Endothelial cell (in vitro differentiated cells): Measurements from ENCODE around the gene PPRC1. TPM values are rescaled to one million over a fixed set of nuclear protein-coding genes. Genes with fewer than 3 reads are reported as not detected.

Experiments
- DNase-seq: peaks from one replicate; pipeline ENCODE4 v3.0.0; 2021; ENCODE audit warnings: low spot score
- H3K27ac Mint-ChIP-seq: one replicate; pipeline ENCODE4 v1.8.0; 2021; ENCODE audit warnings: mixed read lengths, inconsistent platforms; ENCODE audit not compliant: unreplicated experiment
- H3K27me3 Mint-ChIP-seq: one replicate; pipeline ENCODE4 v1.8.0; 2021; ENCODE audit warnings: mild to moderate bottlenecking, moderate library complexity, mixed read lengths, inconsistent platforms; ENCODE audit not compliant: unreplicated experiment
- H3K36me3 Mint-ChIP-seq: one replicate; pipeline ENCODE4 v1.8.0; 2021; ENCODE audit warnings: mild to moderate bottlenecking, low read depth, mixed read lengths, inconsistent platforms; ENCODE audit not compliant: unreplicated experiment
- H3K4me1 Mint-ChIP-seq: one replicate; pipeline ENCODE4 v1.8.0; 2021; ENCODE audit warnings: mild to moderate bottlenecking, mixed read lengths, inconsistent platforms; ENCODE audit not compliant: unreplicated experiment
- H3K4me3 Mint-ChIP-seq: one replicate; pipeline ENCODE4 v1.8.0; 2021; ENCODE audit warnings: mild to moderate bottlenecking, mixed read lengths, inconsistent platforms; ENCODE audit not compliant: unreplicated experiment
- H3K9me3 Mint-ChIP-seq: one replicate; pipeline ENCODE4 v1.8.0; 2021; ENCODE audit warnings: mixed read lengths, inconsistent platforms; ENCODE audit not compliant: unreplicated experiment
- total RNA-seq: library from RNA; stranded (reverse); fragmentation: NEBNext Ultra II Directional; extraction: Animal tissue kit (Norgen Biotek cat#: 25700); gene quantifications from one replicate; pipeline ENCODE4 v1.2.1, GENCODE V29; 2021; ENCODE audit not compliant: unreplicated experiment
- TF ChIP-seq, protein P1 (sequence below): fragments of 200-600 bp; sonication (generic); IDR thresholded peaks from one replicate; pipeline ENCODE4 v1.5.0; 2021; ENCODE audit warnings: antibody characterized with exemption; ENCODE audit not compliant: unreplicated experiment

PPRC1 gene
- total RNA-seq, 1 donor from 2014 or later = 29.9 TPM

DNA sequence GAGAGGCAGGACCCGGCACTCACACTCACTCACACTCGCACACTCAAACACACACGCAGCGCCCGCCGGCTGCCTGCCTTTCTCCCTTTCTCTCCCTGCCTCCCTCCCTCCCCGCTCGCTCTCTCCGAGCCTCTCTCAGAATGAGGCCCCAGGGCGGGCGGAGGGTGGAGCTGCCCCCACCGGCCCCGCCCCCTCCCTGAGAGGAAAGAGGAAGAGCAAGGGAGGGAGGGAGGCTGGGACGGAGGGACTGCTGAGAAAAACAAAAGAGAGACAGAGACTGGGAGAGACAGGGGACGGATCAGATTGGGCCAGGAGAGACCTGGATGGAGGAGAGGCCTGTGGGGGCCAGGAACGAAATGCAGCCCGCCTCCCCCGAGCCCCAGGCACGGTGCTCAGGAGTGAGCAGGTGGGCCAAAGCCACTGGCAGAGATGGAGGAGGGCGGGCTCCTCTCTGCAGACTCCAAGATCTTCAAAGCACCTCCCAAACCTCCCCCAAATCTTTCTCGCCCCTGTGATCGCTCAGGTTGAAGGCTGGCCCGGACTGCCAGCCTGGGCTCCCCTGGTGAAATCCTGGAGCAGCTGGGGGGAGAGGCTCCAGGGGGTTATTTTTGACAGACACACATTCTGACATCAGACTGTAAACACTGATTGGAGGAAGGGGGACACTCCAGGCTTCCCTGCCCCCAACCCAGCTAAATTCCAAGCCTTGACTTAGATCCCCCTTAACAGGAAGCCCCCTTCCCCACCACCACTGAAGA is 17.8 kb upstream of the PPRC1 start:
- peak; percentile 86 for DNase-seq
- Mint-ChIP-seq H3K4me3 (peak overlapping the region; percentile 87), H3K27ac (peak overlapping the region; percentile 91), H3K9me3 (no peaks in the 10 kb centered on the region), H3K27me3 (peaks cover 23% of the 10 kb centered on the region), H3K4me1 (peaks cover 66% of the 10 kb centered on the region), H3K36me3 (peaks cover 21% of the 10 kb centered on the region)
- TF ChIP-seq, protein P1, sequence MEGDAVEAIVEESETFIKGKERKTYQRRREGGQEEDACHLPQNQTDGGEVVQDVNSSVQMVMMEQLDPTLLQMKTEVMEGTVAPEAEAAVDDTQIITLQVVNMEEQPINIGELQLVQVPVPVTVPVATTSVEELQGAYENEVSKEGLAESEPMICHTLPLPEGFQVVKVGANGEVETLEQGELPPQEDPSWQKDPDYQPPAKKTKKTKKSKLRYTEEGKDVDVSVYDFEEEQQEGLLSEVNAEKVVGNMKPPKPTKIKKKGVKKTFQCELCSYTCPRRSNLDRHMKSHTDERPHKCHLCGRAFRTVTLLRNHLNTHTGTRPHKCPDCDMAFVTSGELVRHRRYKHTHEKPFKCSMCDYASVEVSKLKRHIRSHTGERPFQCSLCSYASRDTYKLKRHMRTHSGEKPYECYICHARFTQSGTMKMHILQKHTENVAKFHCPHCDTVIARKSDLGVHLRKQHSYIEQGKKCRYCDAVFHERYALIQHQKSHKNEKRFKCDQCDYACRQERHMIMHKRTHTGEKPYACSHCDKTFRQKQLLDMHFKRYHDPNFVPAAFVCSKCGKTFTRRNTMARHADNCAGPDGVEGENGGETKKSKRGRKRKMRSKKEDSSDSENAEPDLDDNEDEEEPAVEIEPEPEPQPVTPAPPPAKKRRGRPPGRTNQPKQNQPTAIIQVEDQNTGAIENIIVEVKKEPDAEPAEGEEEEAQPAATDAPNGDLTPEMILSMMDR = no peak

DNA sequence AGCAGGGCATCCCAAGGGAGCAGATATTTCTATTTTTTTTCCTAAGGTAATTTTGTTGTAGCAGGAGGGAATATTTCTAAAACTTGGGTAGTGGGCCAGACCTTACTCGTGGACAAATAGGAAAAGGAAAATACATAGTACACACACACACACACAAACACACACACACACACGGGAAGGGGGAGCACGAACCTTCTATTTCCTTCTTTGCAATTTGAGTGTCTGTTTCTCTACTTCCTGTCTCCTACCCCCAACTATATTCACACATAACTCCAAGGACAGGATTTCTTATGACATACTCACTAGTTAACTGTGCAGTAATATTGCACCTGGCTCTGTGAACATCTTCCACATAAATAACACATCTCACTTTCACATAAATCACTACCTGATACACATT is 17.1 kb upstream of the PPRC1 start:
- Mint-ChIP-seq H3K4me3 (peak overlapping the region; percentile 87), H3K9me3 (no peaks in the 10 kb centered on the region), H3K27ac (peak overlapping the region; percentile 91), H3K27me3 (peaks cover 21% of the 10 kb centered on the region), H3K36me3 (peaks cover 13% of the 10 kb centered on the region), H3K4me1 (peaks cover 62% of the 10 kb centered on the region)
- TF ChIP-seq, protein P1 = no peak
- DNase-seq = no peak

DNA sequence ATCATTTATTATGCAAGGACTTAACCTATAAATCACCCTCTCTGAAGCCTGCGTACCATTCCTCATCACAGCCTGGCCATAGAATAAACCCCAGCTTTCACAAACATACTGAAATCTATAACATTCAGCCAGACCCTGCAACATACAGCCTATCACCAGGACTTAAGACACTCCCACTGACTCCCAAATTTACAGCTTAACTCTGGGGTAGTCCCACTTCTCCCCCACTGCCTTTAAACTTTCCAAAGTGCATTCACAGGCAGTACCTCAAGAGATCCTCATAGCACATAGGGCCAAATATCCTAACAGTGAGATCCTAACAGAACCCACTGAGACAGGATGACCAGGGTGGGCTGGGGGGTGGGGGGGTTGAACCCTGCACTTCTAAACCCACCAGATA is 16.2 kb upstream of the PPRC1 start:
- no peak for DNase-seq
- peaks cover 12% of the 10 kb centered on the region for H3K36me3 Mint-ChIP-seq
- H3K27ac Mint-ChIP-seq = peak overlapping the region; percentile 74
- TF ChIP-seq, protein P1 = no peak
- H3K4me1 Mint-ChIP-seq = peaks cover 69% of the 10 kb centered on the region
- peak overlapping the region; percentile 68 for H3K4me3 Mint-ChIP-seq
- no peaks in the 10 kb centered on the region for H3K9me3 Mint-ChIP-seq
- H3K27me3 Mint-ChIP-seq = peaks cover 23% of the 10 kb centered on the region

DNA sequence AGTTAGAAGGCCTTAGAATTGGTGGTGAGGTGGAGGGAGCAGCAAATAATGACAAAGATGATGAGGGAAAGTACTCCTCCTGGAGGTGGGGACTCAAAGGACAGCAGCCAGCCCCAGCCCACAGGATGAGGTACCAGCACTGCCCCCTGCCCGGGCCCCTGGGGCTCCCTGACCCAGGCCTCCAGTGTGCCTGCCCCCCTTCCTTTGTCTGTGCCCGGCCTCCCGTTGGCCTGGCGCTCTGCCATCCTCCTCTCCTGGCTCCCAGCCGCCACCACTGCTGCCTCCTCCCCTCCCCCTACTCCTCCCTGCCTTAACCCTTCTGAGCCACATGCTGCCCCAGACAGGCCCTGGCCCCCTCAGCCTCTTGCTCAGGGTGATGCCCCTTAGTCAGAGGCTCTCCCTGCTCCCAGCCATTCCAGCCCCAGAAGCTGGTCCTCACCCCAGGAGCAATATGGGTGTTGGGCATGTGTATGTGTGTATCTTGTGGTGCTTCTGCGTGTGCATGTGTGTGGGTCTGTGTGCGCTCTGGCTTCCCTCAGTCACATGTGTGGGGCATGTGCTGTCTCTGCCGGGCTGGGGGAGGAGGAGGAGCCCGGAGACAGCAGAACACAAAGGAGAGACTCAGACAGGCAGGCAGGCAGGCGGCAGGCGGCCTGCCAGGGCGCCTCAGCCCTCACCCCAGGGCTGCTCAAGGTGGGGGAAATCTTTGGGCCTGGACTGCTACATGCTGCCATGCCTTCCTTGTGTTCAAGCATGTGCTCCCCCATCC is 15.3 kb upstream of the PPRC1 start:
- H3K36me3 Mint-ChIP-seq = peaks cover 8% of the 10 kb centered on the region
- TF ChIP-seq, protein P1 = no peak
- peaks cover 70% of the 10 kb centered on the region for H3K4me1 Mint-ChIP-seq
- H3K9me3 Mint-ChIP-seq = no peaks in the 10 kb centered on the region
- peaks cover 23% of the 10 kb centered on the region for H3K27me3 Mint-ChIP-seq
- peak; percentile 42 for DNase-seq
- peak overlapping the region; percentile 80 for H3K27ac Mint-ChIP-seq
- peak overlapping the region; percentile 85 for H3K4me3 Mint-ChIP-seq

DNA sequence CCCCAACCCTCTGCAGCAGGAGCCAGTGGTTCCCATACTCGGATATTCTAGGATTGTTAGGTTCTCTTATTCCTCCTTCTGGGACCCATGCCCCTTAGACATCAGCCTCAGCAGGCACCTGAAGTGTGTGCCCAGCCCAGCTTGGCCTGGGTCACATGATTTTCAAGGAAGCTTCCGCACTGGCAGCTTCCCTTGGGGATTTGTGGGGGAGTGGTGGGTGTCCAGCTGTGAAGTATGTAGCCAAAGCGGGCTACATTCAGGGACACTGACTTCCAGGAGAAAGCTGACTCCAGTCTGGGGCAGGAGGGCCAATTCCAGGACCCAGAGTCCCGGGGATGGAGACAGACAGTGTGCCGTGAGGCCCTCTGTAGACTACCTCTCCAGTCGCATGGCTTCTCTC is 14.0 kb upstream of the PPRC1 start:
- Mint-ChIP-seq H3K4me1 (peaks cover 64% of the 10 kb centered on the region), H3K27ac (peak overlapping the region; percentile 80), H3K9me3 (no peaks in the 10 kb centered on the region), H3K4me3 (peak overlapping the region; percentile 95), H3K36me3 (peaks cover 5% of the 10 kb centered on the region), H3K27me3 (peaks cover 17% of the 10 kb centered on the region)
- DNase-seq = no peak
- TF ChIP-seq, protein P1 = no peak
